Sigmoid colon (tissue), 7 donors: ENCODE measurements around the gene MEGF6. TPM values are rescaled to one million over a fixed set of nuclear protein-coding genes. Genes with fewer than 3 reads are reported as not detected.

Source experiments
- DNase-seq: peaks from one replicate; pipeline ENCODE4 v3.0.0-alpha.2; 2019
- H3K27ac ChIP-seq, 4 donors: fragments of 200-600 bp; sonication (generic); one replicate each; pipeline ENCODE4 v1.5.1; 2016 to 2019; ENCODE audit warnings: mild to moderate bottlenecking in 1 of 4
- H3K27me3 ChIP-seq, 3 donors: fragments of 200-600 bp; sonication (generic); one replicate each; pipeline ENCODE4 v1.5.1; 2019; ENCODE audit warnings: mild to moderate bottlenecking in 1 of 3
- H3K36me3 ChIP-seq, 4 donors: fragments of 200-600 bp; sonication (generic); one replicate each; pipeline ENCODE4 v1.5.1; 2016 to 2019
- H3K4me1 ChIP-seq, 4 donors: fragments of 200-600 bp; sonication (generic); one replicate each; pipeline ENCODE4 v1.5.1; 2017 to 2019
- H3K4me3 ChIP-seq, 4 donors: fragments of 200-600 bp; sonication (generic); one replicate each; pipeline ENCODE4 v1.5.1; 2017 to 2019; ENCODE audit warnings: mild to moderate bottlenecking in 2 of 4, moderate library complexity in 1 of 4
- H3K9me3 ChIP-seq, 4 donors: fragments of 200-600 bp in 3 of 4; sonication (generic) in 3 of 4; one replicate each; pipeline versions ENCODE4 v1.5.1 to v1.6.1; 2013 to 2019
- EP300 ChIP-seq, 4 donors: sonication (generic); formaldehyde crosslinking; IDR thresholded peaks; one replicate each; pipeline ENCODE4 v1.6.1; 2017; ENCODE audit warnings: antibody characterized with exemption in 4 of 4
- POLR2A ChIP-seq, 2 donors: fragments of 450-650 bp; IDR thresholded peaks; one replicate each; pipeline ENCODE4 v1.6.1; 2016; ENCODE audit warnings: antibody characterized with exemption in 2 of 2, mild to moderate bottlenecking in 2 of 2, moderate library complexity in 2 of 2
- POLR2AphosphoS5 ChIP-seq, 4 donors: sonication (generic); formaldehyde crosslinking; IDR thresholded peaks; one replicate each; pipeline ENCODE4 v1.6.1; 2017; ENCODE audit warnings: antibody characterized with exemption in 4 of 4
- WGBS, 2 donors: extraction: QIAGEN DNeasy Blood & Tissue Kit; methylation state at CpG; one replicate each; pipeline ENCODE4 v1.1.7; 2013; 5-methylcytosine and 5-hydroxymethylcytosine counted together
- intact Hi-C: fragments of 100-400 bp; cut with DNase I; formaldehyde crosslinking; loops from one replicate; pipeline ENCODE4 v1.15.1; 2023
- polyA plus RNA-seq, 3 donors: library from polyadenylated mRNA; stranded (reverse); fragments of 200-250 nt; gene quantifications; one replicate each; pipeline ENCODE4 v1.2.3, GENCODE V29; 2013
- total RNA-seq, 4 donors: library from RNA; depleted of rRNA; stranded (reverse); fragments of >200 nt; gene quantifications; one replicate each; pipeline ENCODE4 v1.1.0, GENCODE V29; 2016
- TF ChIP-seq, protein P1 (sequence below), 4 experiments: fragments of 450-650 bp in 3 of 4; fragments of 200-600 bp in 1 of 4; IDR thresholded peaks; one replicate each; pipeline ENCODE4 v1.5.1; 2016 to 2019; ENCODE audit warnings: antibody characterized with exemption in 4 of 4, mild to moderate bottlenecking in 3 of 4, moderate library complexity in 2 of 4
- donor health status: healthy with polysubstance abuse.
- donor health status: Bipolar disorder and iron deficiency.
- donor health status: healthy.

MEGF6 gene
- total and polyA plus RNA-seq, 7 donors = 2.4 to 31.9 (median 7.8) TPM; not detected in 1

- H3K4me3 ChIP-seq = no peak overlapping the region
- 77 to 78% methylated on average over 26 of the region's 26 CpGs for WGBS, 2 donors
- intact Hi-C loops = no loop called here
- TF ChIP-seq POLR2AphosphoS5 (IDR thresholded peaks at IDR 0.05) (no peak), EP300 (IDR thresholded peaks at IDR 0.05) (no peak), POLR2A (IDR thresholded peaks at IDR 0.05) (no peak)
- TF ChIP-seq, protein P1, sequence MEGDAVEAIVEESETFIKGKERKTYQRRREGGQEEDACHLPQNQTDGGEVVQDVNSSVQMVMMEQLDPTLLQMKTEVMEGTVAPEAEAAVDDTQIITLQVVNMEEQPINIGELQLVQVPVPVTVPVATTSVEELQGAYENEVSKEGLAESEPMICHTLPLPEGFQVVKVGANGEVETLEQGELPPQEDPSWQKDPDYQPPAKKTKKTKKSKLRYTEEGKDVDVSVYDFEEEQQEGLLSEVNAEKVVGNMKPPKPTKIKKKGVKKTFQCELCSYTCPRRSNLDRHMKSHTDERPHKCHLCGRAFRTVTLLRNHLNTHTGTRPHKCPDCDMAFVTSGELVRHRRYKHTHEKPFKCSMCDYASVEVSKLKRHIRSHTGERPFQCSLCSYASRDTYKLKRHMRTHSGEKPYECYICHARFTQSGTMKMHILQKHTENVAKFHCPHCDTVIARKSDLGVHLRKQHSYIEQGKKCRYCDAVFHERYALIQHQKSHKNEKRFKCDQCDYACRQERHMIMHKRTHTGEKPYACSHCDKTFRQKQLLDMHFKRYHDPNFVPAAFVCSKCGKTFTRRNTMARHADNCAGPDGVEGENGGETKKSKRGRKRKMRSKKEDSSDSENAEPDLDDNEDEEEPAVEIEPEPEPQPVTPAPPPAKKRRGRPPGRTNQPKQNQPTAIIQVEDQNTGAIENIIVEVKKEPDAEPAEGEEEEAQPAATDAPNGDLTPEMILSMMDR (IDR thresholded peaks at IDR 0.05) = no peak
- no peaks in the 10 kb centered on the region for H3K36me3 ChIP-seq
- H3K4me1 ChIP-seq = peaks cover 0 to 4% (median 2%) of the 10 kb centered on the region in 4 donors
- no peaks in the 10 kb centered on the region for H3K9me3 ChIP-seq
- peaks cover 14 to 67% (median 48%) of the 10 kb centered on the region in 3 donors for H3K27me3 ChIP-seq
- no peak overlapping the region for H3K27ac ChIP-seq
- DNase-seq = peak; percentile 50
Measured at GRCh38 chr1:3657578-3658230, 46.4 kb upstream of the MEGF6 start.

GRCh38 chr1:3657096-3657475, 45.8 kb upstream of the MEGF6 start:
- Histone ChIP-seq H3K4me1 (peaks cover 0 to 10% (median 8%) of the 10 kb centered on the region in 4 donors), H3K9me3 (no peaks in the 10 kb centered on the region), H3K36me3 (no peaks in the 10 kb centered on the region), H3K27ac (no peak overlapping the region), H3K4me3 (no peak overlapping the region), H3K27me3 (peaks cover 20 to 70% (median 54%) of the 10 kb centered on the region in 3 donors)
- TF ChIP-seq POLR2A (IDR thresholded peaks at IDR 0.05) (no peak), POLR2AphosphoS5 (IDR thresholded peaks at IDR 0.05) (no peak)
- TF ChIP-seq, protein P1 (IDR thresholded peaks at IDR 0.05) = no peak
- DNase-seq = peak; percentile 56
- intact Hi-C loops = no loop called here
- WGBS, 2 donors = 72 to 75% methylated on average over 6 of the region's 6 CpGs

- peaks cover 25 to 76% (median 60%) of the 10 kb centered on the region in 3 donors for H3K27me3 ChIP-seq
- DNase-seq = no peak
- no peaks in the 10 kb centered on the region for H3K9me3 ChIP-seq
- TF ChIP-seq POLR2A (IDR thresholded peaks at IDR 0.05) = no peak
- TF ChIP-seq, protein P1 (IDR thresholded peaks at IDR 0.05) = no peak
- intact Hi-C loops = no loop called here
- no peak overlapping the region for H3K27ac ChIP-seq
- no peak overlapping the region for H3K4me3 ChIP-seq
- peaks cover 0 to 15% (median 13%) of the 10 kb centered on the region in 4 donors for H3K4me1 ChIP-seq
- WGBS, 2 donors = 82% methylated on average over 13 of the region's 13 CpGs
- no peaks in the 10 kb centered on the region for H3K36me3 ChIP-seq
Measured at GRCh38 chr1:3656450-3657095, 45.3 kb upstream of the MEGF6 start.

DNA sequence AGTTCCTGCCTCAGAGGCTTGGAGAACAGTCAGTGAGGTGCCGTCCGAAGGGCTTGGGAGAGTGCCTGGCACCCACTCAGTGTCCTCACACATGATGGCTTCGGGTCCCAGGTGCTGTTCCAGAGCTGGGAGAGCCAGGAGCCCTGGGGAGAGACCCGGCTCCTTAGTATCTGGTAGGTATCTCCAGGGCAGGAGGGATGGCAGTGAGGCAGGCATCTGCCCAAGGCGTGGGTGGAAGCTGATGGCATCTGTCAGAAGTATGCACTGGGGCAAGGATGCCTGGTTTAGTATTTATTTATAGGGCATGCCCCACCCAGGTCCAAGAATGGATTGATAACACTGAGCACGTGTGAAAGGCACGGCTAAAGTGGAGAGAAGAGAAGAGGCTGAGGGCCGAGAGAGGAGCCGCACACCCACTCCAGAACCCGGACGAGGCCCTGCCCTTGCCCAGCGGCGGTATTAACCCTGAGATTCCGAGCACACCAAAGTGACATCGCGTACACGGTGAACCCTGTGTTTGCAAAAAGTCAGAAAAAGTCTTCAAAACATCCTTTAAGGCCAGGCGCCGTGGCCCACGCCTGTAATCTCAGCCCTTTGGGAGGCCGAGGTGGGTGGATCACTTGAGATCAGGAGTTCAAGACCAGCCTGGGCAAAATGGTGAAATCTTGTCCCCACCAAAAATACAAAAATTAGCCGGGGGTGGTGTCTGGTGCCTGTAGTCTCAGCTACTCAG, 43.4 kb upstream of the MEGF6 start:
- no peak for TF ChIP-seq POLR2A (IDR thresholded peaks at IDR 0.05)
- TF ChIP-seq, protein P1 (IDR thresholded peaks at IDR 0.05) = no peak
- no peak for TF ChIP-seq POLR2AphosphoS5 (IDR thresholded peaks at IDR 0.05)
- no peak for TF ChIP-seq EP300 (IDR thresholded peaks at IDR 0.05)
- WGBS, 2 donors = 69 to 83% methylated on average over 22 of the region's 22 CpGs
- Histone ChIP-seq H3K36me3 (no peaks in the 10 kb centered on the region), H3K27me3 (peaks cover 37 to 84% (median 71%) of the 10 kb centered on the region in 3 donors), H3K4me1 (peaks cover 0 to 30% (median 29%) of the 10 kb centered on the region in 4 donors), H3K27ac (no peak overlapping the region), H3K9me3 (no peaks in the 10 kb centered on the region), H3K4me3 (no peak overlapping the region)
- DNase-seq = no peak
- intact Hi-C loops = no loop called here
